ENCODE results near the gene ATG7.

GRCh38 chr3:11538581-11538980 lies 266.4 kb downstream of the ATG7 start:
- TF ChIP-seq ZNF274 (IDR thresholded peaks at IDR 0.05; ENCODE audit: low read depth, low read length) (no peak), YY1 (IDR thresholded peaks at IDR 0.05; ENCODE audit: insufficient read depth, insufficient read length) (no peak), SUZ12 (IDR thresholded peaks at IDR 0.05; ENCODE audit: extremely low read depth, insufficient read depth, insufficient read length) (no peak)
